ENCODE results near the gene MYO18B. TPM values are rescaled to one million over a fixed set of nuclear protein-coding genes. Genes with fewer than 3 reads are reported as not detected.

MYO18B gene
- total RNA-seq, 2 donors from 2014 or later, result 0.11 TPM; not detected in 1

- Histone ChIP-seq H3K27me3 (no peaks in the 10 kb centered on the region), H3K27ac (no peak overlapping the region), H3K4me1 (no peaks in the 10 kb centered on the region), H3K4me3 (no peak overlapping the region), H3K36me3 (no peaks in the 10 kb centered on the region), H3K9me3 (no peaks in the 10 kb centered on the region), H3K9ac (ENCODE audit: low read depth in 2 of 2, low read length in 2 of 2) (no peak overlapping the region)
- intact Hi-C loops (cut with DNase I), result loop anchor here (10.0 kb wide), 1 partner anchor 439 kb away; no protein-coding TSS in a partner anchor
- TF ChIP-seq CTCF (IDR thresholded peaks at IDR 0.05), result no peak
- DNase-seq, result no peak
These were observed 154.1 kb downstream of the MYO18B start for GRCh38 chr22:25896098-25896497.

GRCh38 chr22:25896592-25896991, 154.6 kb downstream of the MYO18B start:
- Histone ChIP-seq H3K9ac (ENCODE audit: low read depth in 2 of 2, low read length in 2 of 2) (no peak overlapping the region), H3K4me1 (no peaks in the 10 kb centered on the region), H3K4me3 (no peak overlapping the region), H3K27me3 (no peaks in the 10 kb centered on the region), H3K27ac (no peak overlapping the region), H3K9me3 (no peaks in the 10 kb centered on the region), H3K36me3 (no peaks in the 10 kb centered on the region)
- DNase-seq, result no peak
- intact Hi-C loops (cut with DNase I), result loop anchor here (10.0 kb wide), 1 partner anchor 438 kb away; no protein-coding TSS in a partner anchor
- TF ChIP-seq CTCF (IDR thresholded peaks at IDR 0.05), result no peak

GRCh38 chr22:25898707-25899365, 156.8 kb downstream of the MYO18B start:
- TF ChIP-seq CTCF (IDR thresholded peaks at IDR 0.05), result no peak
- no peaks in the 10 kb centered on the region for H3K9me3 ChIP-seq
- H3K27ac ChIP-seq, result no peak overlapping the region
- no peak overlapping the region for H3K9ac ChIP-seq (ENCODE audit: low read depth in 2 of 2, low read length in 2 of 2)
- H3K36me3 ChIP-seq, result no peaks in the 10 kb centered on the region
- H3K4me1 ChIP-seq, result no peaks in the 10 kb centered on the region
- intact Hi-C loops (cut with DNase I), result loop anchor here (10.0 kb wide), 1 partner anchor 436 kb away; no protein-coding TSS in a partner anchor
- no peak for DNase-seq
- H3K4me3 ChIP-seq, result no peak overlapping the region
- no peaks in the 10 kb centered on the region for H3K27me3 ChIP-seq

DNA sequence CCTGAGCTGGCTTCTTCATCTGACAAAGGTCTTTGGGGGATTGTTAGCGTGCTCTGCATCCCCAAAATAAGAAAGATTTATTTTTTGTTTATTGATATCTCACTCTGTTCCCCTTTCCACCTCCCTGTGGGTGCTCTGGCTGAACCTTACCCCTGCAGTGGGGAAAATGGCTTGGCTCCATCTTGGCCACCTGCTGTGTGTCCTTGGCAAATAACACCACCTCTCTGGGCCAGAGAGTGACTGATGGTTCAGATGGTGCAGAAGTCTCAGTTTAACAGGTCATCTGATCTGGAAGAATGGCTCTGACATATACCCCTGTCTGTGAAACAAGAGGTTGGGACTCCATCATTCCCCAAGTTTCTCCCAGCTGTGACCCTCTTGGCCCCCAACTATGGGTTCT, 157.6 kb downstream of the MYO18B start:
- H3K9me3 ChIP-seq, result no peaks in the 10 kb centered on the region
- TF ChIP-seq CTCF (IDR thresholded peaks at IDR 0.05), result no peak
- no peak overlapping the region for H3K27ac ChIP-seq
- no peaks in the 10 kb centered on the region for H3K36me3 ChIP-seq
- intact Hi-C loops (cut with DNase I), result loop anchor here (10.0 kb wide), 1 partner anchor 435 kb away; no protein-coding TSS in a partner anchor
- H3K9ac ChIP-seq (ENCODE audit: low read depth in 2 of 2, low read length in 2 of 2), result no peak overlapping the region
- no peaks in the 10 kb centered on the region for H3K4me1 ChIP-seq
- DNase-seq, result no peak
- no peak overlapping the region for H3K4me3 ChIP-seq
- H3K27me3 ChIP-seq, result no peaks in the 10 kb centered on the region

GRCh38 chr22:25900390-25900789, 158.4 kb downstream of the MYO18B start:
- TF ChIP-seq CTCF (IDR thresholded peaks at IDR 0.05), result no peak
- Histone ChIP-seq H3K9me3 (no peaks in the 10 kb centered on the region), H3K4me3 (no peak overlapping the region), H3K27ac (no peak overlapping the region), H3K9ac (ENCODE audit: low read depth in 2 of 2, low read length in 2 of 2) (no peak overlapping the region), H3K27me3 (no peaks in the 10 kb centered on the region), H3K36me3 (no peaks in the 10 kb centered on the region), H3K4me1 (no peaks in the 10 kb centered on the region)
- intact Hi-C loops (cut with DNase I), result no loop called here
- no peak for DNase-seq

Measured in colonic mucosa (tissue), 4 donors.